ENCODE measurements around the gene EBF3.

The EBF3 gene

GRCh38 chr10:129912166-129912917, 51.7 kb downstream of the EBF3 start:
- DNase-seq (ENCODE audit: low spot score): no peak
- FAIRE-seq: no peak

- DNase-seq (ENCODE audit: low spot score) (no peak), FAIRE-seq (no peak)
Observed at GRCh38 chr10:129911451-129912165, 52.5 kb downstream of the EBF3 start.

- DNase-seq (ENCODE audit: low spot score) (no peak), FAIRE-seq (no peak)
Observed at GRCh38 chr10:129910861-129911260, 53.2 kb downstream of the EBF3 start.

- FAIRE-seq: no peak
Observed at GRCh38 chr10:129909531-129910256, 54.4 kb downstream of the EBF3 start.

GRCh38 chr10:129909080-129909479, 55.0 kb downstream of the EBF3 start:
- FAIRE-seq (no peak), DNase-seq (ENCODE audit: low spot score) (no peak)

More at GRCh38 chr10:129909531-129910256, 54.4 kb downstream of the EBF3 start:
- DNase-seq (ENCODE audit: low spot score): no peak

GRCh38 chr10:129908406-129908805, 55.7 kb downstream of the EBF3 start:
- FAIRE-seq (no peak), DNase-seq (ENCODE audit: low spot score) (no peak)

GRCh38 chr10:129905553-129905952, 58.5 kb downstream of the EBF3 start:
- FAIRE-seq: no peak
- no peak for DNase-seq (ENCODE audit: low spot score)

- DNase-seq (ENCODE audit: low spot score) (no peak), FAIRE-seq (no peak)
Observed at GRCh38 chr10:129904323-129904722, 59.8 kb downstream of the EBF3 start.

GRCh38 chr10:129901389-129902006, 62.6 kb downstream of the EBF3 start:
- FAIRE-seq: no peak
- no peak for DNase-seq (ENCODE audit: low spot score)

GRCh38 chr10:129900825-129901224, 63.2 kb downstream of the EBF3 start:
- DNase-seq (ENCODE audit: low spot score) (no peak), FAIRE-seq (no peak)

- FAIRE-seq (no peak), DNase-seq (ENCODE audit: low spot score) (no peak)
Observed at GRCh38 chr10:129899276-129900130, 64.6 kb downstream of the EBF3 start.

- DNase-seq (ENCODE audit: low spot score) (no peak), FAIRE-seq (no peak)
Observed at GRCh38 chr10:129898706-129899268, 65.3 kb downstream of the EBF3 start.

GRCh38 chr10:129897871-129898626, 66.0 kb downstream of the EBF3 start:
- FAIRE-seq: no peak
- no peak for DNase-seq (ENCODE audit: low spot score)

GRCh38 chr10:129896860-129897200, 67.2 kb downstream of the EBF3 start:
- DNase-seq (ENCODE audit: low spot score) (no peak), FAIRE-seq (no peak)

GRCh38 chr10:129896136-129896859, 67.8 kb downstream of the EBF3 start:
- DNase-seq (ENCODE audit: low spot score) (no peak), FAIRE-seq (no peak)

GRCh38 chr10:129895811-129896135, 68.3 kb downstream of the EBF3 start:
- DNase-seq (ENCODE audit: low spot score): no peak
- FAIRE-seq: no peak

GRCh38 chr10:129894698-129895097, 69.4 kb downstream of the EBF3 start:
- DNase-seq (ENCODE audit: low spot score) (no peak), FAIRE-seq (no peak)

- FAIRE-seq: no peak
- DNase-seq (ENCODE audit: low spot score): no peak
Observed at GRCh38 chr10:129893104-129894089, 70.7 kb downstream of the EBF3 start.

Data from RCC 7860 (cell line).